GM18861 (cell line): ENCODE measurements around the gene PARD3.

ENCODE experiments used
- ATAC-seq: cut with Tn5 transposase; IDR thresholded peaks from one replicate; pipeline ENCODE4 v1.9.1; 2021; ENCODE audit not compliant: unreplicated experiment

PARD3 gene

GRCh38 chr10:34513636-34514035 is 301.5 kb downstream of the PARD3 start:
- no peak for ATAC-seq

- ATAC-seq = no peak
These were observed 307.9 kb downstream of the PARD3 start for GRCh38 chr10:34507217-34507616.

GRCh38 chr10:34506786-34507185 is 308.3 kb downstream of the PARD3 start:
- no peak for ATAC-seq

- no peak for ATAC-seq
These were observed 309.8 kb downstream of the PARD3 start for GRCh38 chr10:34505338-34505737.

GRCh38 chr10:34504534-34504933 is 310.6 kb downstream of the PARD3 start:
- no peak for ATAC-seq

GRCh38 chr10:34503704-34504103 is 311.4 kb downstream of the PARD3 start:
- no peak for ATAC-seq

GRCh38 chr10:34499612-34500279 is 315.4 kb downstream of the PARD3 start:
- ATAC-seq = no peak

GRCh38 chr10:34498821-34499220 is 316.3 kb downstream of the PARD3 start:
- no peak for ATAC-seq

- ATAC-seq = no peak
These were observed 319.2 kb downstream of the PARD3 start for GRCh38 chr10:34495938-34496337.

- no peak for ATAC-seq
These were observed 321.1 kb downstream of the PARD3 start for GRCh38 chr10:34494012-34494411.

GRCh38 chr10:34492081-34492480 is 323.0 kb downstream of the PARD3 start:
- no peak for ATAC-seq

- no peak for ATAC-seq
These were observed 323.4 kb downstream of the PARD3 start for GRCh38 chr10:34491678-34492077.

- no peak for ATAC-seq
These were observed 324.9 kb downstream of the PARD3 start for GRCh38 chr10:34489973-34490745.

- no peak for ATAC-seq
These were observed 325.7 kb downstream of the PARD3 start for GRCh38 chr10:34489411-34489810.

- no peak for ATAC-seq
These were observed 326.5 kb downstream of the PARD3 start for GRCh38 chr10:34488476-34489130.

GRCh38 chr10:34486008-34486407 is 329.1 kb downstream of the PARD3 start:
- no peak for ATAC-seq

- no peak for ATAC-seq
These were observed 330.9 kb downstream of the PARD3 start for GRCh38 chr10:34484164-34484563.

GRCh38 chr10:34480345-34480744 is 334.8 kb downstream of the PARD3 start:
- ATAC-seq = no peak

- no peak for ATAC-seq
These were observed 335.4 kb downstream of the PARD3 start for GRCh38 chr10:34479520-34480179.

GRCh38 chr10:34477249-34477648 is 337.8 kb downstream of the PARD3 start:
- no peak for ATAC-seq

GRCh38 chr10:34476608-34477007 is 338.5 kb downstream of the PARD3 start:
- no peak for ATAC-seq

GRCh38 chr10:34475786-34476185 is 339.3 kb downstream of the PARD3 start:
- no peak for ATAC-seq
